Endodermal cell (in vitro differentiated cells): ENCODE results near the gene NCAPG2. TPM values are rescaled to one million over a fixed set of nuclear protein-coding genes. Genes with fewer than 3 reads are reported as not detected.

Experiments used
- DNase-seq: peaks from one replicate; pipeline ENCODE4 v3.0.0-alpha.2; 2017
- H3K27ac ChIP-seq: 2 replicates; pipeline ENCODE4 v1.5.1; 2013; ENCODE audit warnings: mild to moderate bottlenecking, low read depth, low read length, moderate library complexity
- H3K27me3 ChIP-seq: 2 replicates; pipeline ENCODE4 v1.6.1; 2013; ENCODE audit warnings: mild to moderate bottlenecking, low read length, moderate library complexity; ENCODE audit not compliant: insufficient read depth, control insufficient read depth, poor library complexity, severe bottlenecking
- H3K36me3 ChIP-seq: 2 replicates; pipeline ENCODE4 v1.7.0; 2013; ENCODE audit warnings: mild to moderate bottlenecking, low read length, moderate library complexity; ENCODE audit not compliant: control insufficient read depth, insufficient read depth
- H3K4me1 ChIP-seq: one replicate; pipeline ENCODE4 v1.7.0; 2013; ENCODE audit warnings: low read length; ENCODE audit not compliant: control insufficient read depth, insufficient read depth
- H3K4me3 ChIP-seq: 2 replicates; pipeline ENCODE4 v1.5.1; 2013; ENCODE audit warnings: mild to moderate bottlenecking, low read length, moderate library complexity
- H3K9ac ChIP-seq: 2 replicates; pipeline ENCODE4 v1.6.1; 2013; ENCODE audit warnings: mild to moderate bottlenecking, low read length, moderate library complexity; ENCODE audit not compliant: poor library complexity, severe bottlenecking; ENCODE audit errors: extremely low read depth
- H3K9me3 ChIP-seq: 2 replicates; pipeline ENCODE4 v1.6.1; 2013; ENCODE audit warnings: mild to moderate bottlenecking, low read length, moderate library complexity; ENCODE audit not compliant: control insufficient read depth
- H3K27ac Mint-ChIP-seq: 2 replicates; pipeline ENCODE4 v1.8.0; 2020; ENCODE audit warnings: mixed read lengths
- H3K27me3 Mint-ChIP-seq: 2 replicates; pipeline ENCODE4 v1.8.0; 2021; ENCODE audit warnings: mild to moderate bottlenecking, mixed read lengths; ENCODE audit not compliant: insufficient read depth
- H3K36me3 Mint-ChIP-seq: 2 replicates; pipeline ENCODE4 v1.8.0; 2020; ENCODE audit warnings: low read depth, mixed read lengths
- H3K4me1 Mint-ChIP-seq: 2 replicates; pipeline ENCODE4 v1.8.0; 2020; ENCODE audit warnings: mixed read lengths
- H3K4me3 Mint-ChIP-seq: 2 replicates; pipeline ENCODE4 v1.8.0; 2020; ENCODE audit warnings: mild to moderate bottlenecking, moderate library complexity, mixed read lengths
- H3K9me3 Mint-ChIP-seq: 2 replicates; pipeline ENCODE4 v1.8.0; 2020; ENCODE audit warnings: mild to moderate bottlenecking, mixed read lengths
- WGBS, 2 experiments: methylation state at CpG; one replicate each; pipeline versions ENCODE4 v1.1.5 to v1.1.7; 2013; ENCODE audit warnings: missing lambda C conversion rate in 2 of 2, mixed read lengths in 1 of 2; ENCODE audit not compliant: insufficient coverage in 1 of 2, insufficient read length in 1 of 2; 5-methylcytosine and 5-hydroxymethylcytosine counted together
- total RNA-seq, 2 donors: library from RNA; stranded (reverse); fragmentation: NEBNext Ultra II Directional in 1 of 2; extraction: Animal tissue kit (Norgen Biotek cat#: 25700) in 1 of 2; gene quantifications; 2 replicates in 1 of 2; 3 replicates in 1 of 2; pipeline ENCODE4 v1.2.1, GENCODE V29; 2021
- TF ChIP-seq, protein P1 (sequence below): fragments of 200-600 bp; sonication (generic); conservative IDR thresholded peaks from 2 replicates; pipeline ENCODE4 v1.5.0; 2021; ENCODE audit warnings: antibody characterized with exemption, mild to moderate bottlenecking

NCAPG2 gene
- total RNA-seq, 2 donors from 2014 or later = 58.7 to 77.1 TPM

DNA sequence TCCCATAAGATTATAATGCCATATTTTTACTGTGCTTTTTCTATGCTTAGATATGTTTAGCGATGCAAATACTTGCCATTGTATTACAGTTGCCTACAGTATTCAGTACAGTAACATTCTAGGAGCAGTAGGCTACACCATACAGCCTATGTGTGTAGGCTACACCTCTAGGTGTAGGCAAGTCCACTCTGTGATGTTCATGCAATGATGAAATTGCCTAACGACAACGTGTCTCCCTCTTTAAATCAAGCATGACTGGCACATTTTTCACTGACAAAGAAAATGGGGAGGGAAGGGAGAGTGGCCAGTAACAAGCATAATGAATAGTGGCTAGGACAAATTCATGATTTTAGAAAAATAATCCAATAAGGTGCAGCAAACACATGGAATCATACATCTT lies 1.7 kb downstream of the NCAPG2 start:
- TF ChIP-seq, protein P1, sequence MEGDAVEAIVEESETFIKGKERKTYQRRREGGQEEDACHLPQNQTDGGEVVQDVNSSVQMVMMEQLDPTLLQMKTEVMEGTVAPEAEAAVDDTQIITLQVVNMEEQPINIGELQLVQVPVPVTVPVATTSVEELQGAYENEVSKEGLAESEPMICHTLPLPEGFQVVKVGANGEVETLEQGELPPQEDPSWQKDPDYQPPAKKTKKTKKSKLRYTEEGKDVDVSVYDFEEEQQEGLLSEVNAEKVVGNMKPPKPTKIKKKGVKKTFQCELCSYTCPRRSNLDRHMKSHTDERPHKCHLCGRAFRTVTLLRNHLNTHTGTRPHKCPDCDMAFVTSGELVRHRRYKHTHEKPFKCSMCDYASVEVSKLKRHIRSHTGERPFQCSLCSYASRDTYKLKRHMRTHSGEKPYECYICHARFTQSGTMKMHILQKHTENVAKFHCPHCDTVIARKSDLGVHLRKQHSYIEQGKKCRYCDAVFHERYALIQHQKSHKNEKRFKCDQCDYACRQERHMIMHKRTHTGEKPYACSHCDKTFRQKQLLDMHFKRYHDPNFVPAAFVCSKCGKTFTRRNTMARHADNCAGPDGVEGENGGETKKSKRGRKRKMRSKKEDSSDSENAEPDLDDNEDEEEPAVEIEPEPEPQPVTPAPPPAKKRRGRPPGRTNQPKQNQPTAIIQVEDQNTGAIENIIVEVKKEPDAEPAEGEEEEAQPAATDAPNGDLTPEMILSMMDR = no peak
- 52 to 70% methylated on average over 3 of the region's 3 CpGs for WGBS, 2 experiments
- H3K27ac Mint-ChIP-seq = no peak overlapping the region
- Histone ChIP-seq H3K27ac (no peak overlapping the region), H3K4me1 (no peaks in the 10 kb centered on the region), H3K4me3 (peak overlapping the region; percentile 92), H3K9ac (peak overlapping the region; percentile 92), H3K9me3 (peaks cover 4% of the 10 kb centered on the region), H3K36me3 (peaks cover 30% of the 10 kb centered on the region), H3K27me3 (no peaks in the 10 kb centered on the region)
- peak overlapping the region; percentile 75 for H3K4me3 Mint-ChIP-seq
- H3K4me1 Mint-ChIP-seq = peaks cover 24% of the 10 kb centered on the region
- DNase-seq = no peak
- peaks cover 6% of the 10 kb centered on the region for H3K9me3 Mint-ChIP-seq
- H3K27me3 Mint-ChIP-seq = no peaks in the 10 kb centered on the region
- peaks cover 28% of the 10 kb centered on the region for H3K36me3 Mint-ChIP-seq

DNA sequence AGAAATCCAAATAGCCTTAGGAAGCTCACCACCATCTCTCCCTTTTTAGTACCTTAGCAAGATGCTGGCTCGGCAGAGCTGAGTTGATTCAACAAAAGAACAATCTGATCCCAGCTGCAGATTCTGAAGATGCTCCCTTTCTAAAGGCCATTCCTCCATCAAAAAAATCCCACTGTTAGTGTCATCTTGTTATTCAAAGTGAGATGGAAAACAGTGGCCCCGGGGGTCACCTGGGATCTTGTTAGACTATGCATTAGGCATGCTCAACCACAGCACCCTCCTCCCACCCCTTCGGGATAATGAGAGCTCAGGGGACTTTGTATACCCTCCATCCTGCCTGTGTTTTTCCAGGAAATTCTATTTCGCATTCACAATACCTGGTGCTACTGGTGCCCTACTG lies 2.4 kb downstream of the NCAPG2 start:
- WGBS, 2 experiments = 34 to 63% methylated on average over 3 to 4 of the region's 4 CpGs
- H3K27ac Mint-ChIP-seq = no peak overlapping the region
- H3K9me3 Mint-ChIP-seq = no peaks in the 10 kb centered on the region
- TF ChIP-seq, protein P1 = no peak
- Histone ChIP-seq H3K27me3 (no peaks in the 10 kb centered on the region), H3K9ac (no peak overlapping the region), H3K27ac (no peak overlapping the region), H3K4me3 (peak overlapping the region; percentile 92), H3K4me1 (no peaks in the 10 kb centered on the region), H3K9me3 (no peaks in the 10 kb centered on the region), H3K36me3 (peaks cover 31% of the 10 kb centered on the region)
- no peak overlapping the region for H3K4me3 Mint-ChIP-seq
- peaks cover 24% of the 10 kb centered on the region for H3K4me1 Mint-ChIP-seq
- no peak for DNase-seq
- H3K27me3 Mint-ChIP-seq = no peaks in the 10 kb centered on the region
- peaks cover 33% of the 10 kb centered on the region for H3K36me3 Mint-ChIP-seq

GRCh38 chr7:158700008-158700407 lies 4.6 kb downstream of the NCAPG2 start:
- no peak for DNase-seq
- Mint-ChIP-seq H3K4me1 (peaks cover 22% of the 10 kb centered on the region), H3K27me3 (no peaks in the 10 kb centered on the region), H3K4me3 (no peak overlapping the region), H3K27ac (no peak overlapping the region), H3K36me3 (peaks cover 47% of the 10 kb centered on the region), H3K9me3 (no peaks in the 10 kb centered on the region)
- no peaks in the 10 kb centered on the region for H3K4me1 ChIP-seq
- no peak overlapping the region for H3K9ac ChIP-seq
- no peaks in the 10 kb centered on the region for H3K9me3 ChIP-seq
- peaks cover 50% of the 10 kb centered on the region for H3K36me3 ChIP-seq
- no peak overlapping the region for H3K27ac ChIP-seq
- H3K4me3 ChIP-seq = no peak overlapping the region
- TF ChIP-seq, protein P1 = no peak
- H3K27me3 ChIP-seq = no peaks in the 10 kb centered on the region
- 83 to 98% methylated on average over 1 to 5 of the region's 5 CpGs for WGBS, 2 experiments
